Measurements from ENCODE around the gene SPG11.

- TF ChIP-seq CTCF (IDR thresholded peaks at IDR 0.05; ENCODE audit: low read depth, low read length) (no peak), POLR2A (IDR thresholded peaks at IDR 0.05; ENCODE audit: extremely low read depth, insufficient read length) (no peak)
Measured at GRCh38 chr15:44670087-44670950, 6.9 kb upstream of the SPG11 start.
